ENCODE measurements around the gene UGP2.

GRCh38 chr2:63818271-63818670 lies 23.4 kb upstream of the UGP2 start:
- TF ChIP-seq CTCF (IDR thresholded peaks at IDR 0.05; ENCODE audit: control extremely low read depth in 1 of 3, insufficient read depth in 1 of 3, low read depth in 1 of 3, low read length in 3 of 3), result no peak
- no peak for TF ChIP-seq KDM4A (IDR thresholded peaks at IDR 0.05; ENCODE audit: low read depth, low read length, severe bottlenecking)

Measured in H1 (cell line).